Measurements from ENCODE around the gene HHAT. TPM values are rescaled to one million over a fixed set of nuclear protein-coding genes. Genes with fewer than 3 reads are reported as not detected.

HHAT gene
- total and polyA plus RNA-seq, 2 donors (not counting 3 experiments of a cell fraction or from before 2014, with no cell fraction given), result 2.4 to 4.3 TPM

- Histone ChIP-seq H3K9me1 (replicated peaks; ENCODE audit: control insufficient read depth, extremely low read depth, insufficient read depth, low read length) (no peaks in the 10 kb centered on the region), H3K4me1 (ENCODE audit: control insufficient read depth, extremely low read depth, insufficient read depth, low read length) (no peaks in the 10 kb centered on the region), H3K4me3 (replicated peaks in 1 of 3; ENCODE audit: insufficient read depth in 1 of 3, low read depth in 1 of 3, low read length in 3 of 3) (no peak overlapping the region), H3K27me3 (ENCODE audit: control insufficient read depth in 2 of 2, insufficient read depth in 2 of 2, low read length in 2 of 2) (no peaks in the 10 kb centered on the region), H3K9me3 (replicated peaks; ENCODE audit: control insufficient read depth, insufficient read depth, low read length) (no peaks in the 10 kb centered on the region), H3K79me2 (ENCODE audit: control insufficient read depth, insufficient read depth, low read length) (no peaks in the 10 kb centered on the region), H3K27ac (ENCODE audit: insufficient read depth, low read depth, low read length) (no peak overlapping the region), H2AFZ (ENCODE audit: low read depth, low read length) (no peak overlapping the region), H3K9ac (replicated peaks; ENCODE audit: extremely low read depth, insufficient read depth, low read length) (no peak overlapping the region), H4K20me1 (replicated peaks; ENCODE audit: control insufficient read depth, extremely low read depth, insufficient read depth, low read length) (no peaks in the 10 kb centered on the region), H3K4me2 (ENCODE audit: insufficient read depth, low read length) (no peak overlapping the region), H3K36me3 (ENCODE audit: control insufficient read depth in 2 of 2, extremely low read depth in 1 of 2, insufficient read depth in 2 of 2, low read length in 2 of 2) (no peaks in the 10 kb centered on the region)
- intact Hi-C loops (cut with micrococcal nuclease) (no loop called here), dilution Hi-C loops (cut with MboI; ENCODE audit: extremely low pct_ligation_motif_present, low sequenced_read_pairs) (no loop called here)
- DNase-seq (ENCODE audit: low read depth, low spot score) (no peak), FAIRE-seq (no peak)
- BruUV-seq (replicated peaks), result no TSS peak
- TF ChIP-seq POLR2AphosphoS5 (IDR thresholded peaks at IDR 0.05; ENCODE audit: insufficient read depth, low read depth, low read length), result no peak
- no peak for TF ChIP-seq GATA2 (IDR thresholded peaks at IDR 0.05; ENCODE audit: insufficient read depth, insufficient read length, low read depth, low read length)
- TF ChIP-seq POLR2A (IDR thresholded peaks at IDR 0.05; ENCODE audit: low read depth, low read length), result no peak
- TF ChIP-seq MAX (IDR thresholded peaks at IDR 0.05; ENCODE audit: insufficient read depth, insufficient read length), result no peak
- TF ChIP-seq FOS (IDR thresholded peaks at IDR 0.05; ENCODE audit: borderline replicate concordance, insufficient read depth, low read length), result no peak
- no peak for TF ChIP-seq JUN (IDR thresholded peaks at IDR 0.05; ENCODE audit: borderline replicate concordance, insufficient read depth, insufficient read length, low read depth)
- TF ChIP-seq EZH2 (IDR thresholded peaks at IDR 0.05; ENCODE audit: borderline replicate concordance, low read depth, low read length, severe bottlenecking), result no peak
- no peak for TF ChIP-seq MYC (IDR thresholded peaks at IDR 0.05; ENCODE audit: low read depth, low read length)
- TF ChIP-seq CTCF (IDR thresholded peaks at IDR 0.05; ENCODE audit: extremely low read depth in 1 of 2, insufficient read depth in 1 of 2, low read depth in 1 of 2, low read length in 2 of 2), result no peak
- POLR2A ChIA-PET, result no interaction called here
- CTCF ChIA-PET, result no interaction called here
These were observed 335.2 kb downstream of the HHAT start for GRCh38 chr1:210663730-210664573.
